Right ventricle myocardium superior (tissue), 1 donor: Measurements from ENCODE around the gene DSCAML1. TPM values are rescaled to one million over a fixed set of nuclear protein-coding genes. Genes with fewer than 3 reads are reported as not detected.

Source experiments
- ATAC-seq: fragments of 200-7000 bp; cut with Tn5 transposase; one replicate; pipeline ENCODE4 v1.9.1; 2020; ENCODE audit warnings: mild to moderate bottlenecking; ENCODE audit not compliant: poor library complexity
- DNase-seq: peaks from one replicate; pipeline ENCODE4 v3.0.0-alpha.2; 2020
- intact Hi-C: fragments of 100-400 bp; cut with DNase I; formaldehyde crosslinking; loops from one replicate; pipeline ENCODE4 v1.11.2; 2022
- total RNA-seq: library from RNA; stranded (reverse); fragmentation: NEBNext Ultra II Directional; extraction: Animal tissue kit (Norgen Biotek cat#: 25700); gene quantifications from one replicate; pipeline ENCODE4 v1.2.1, GENCODE V29; 2021
- donor health status: DM: no; HTN: yes; CAD: no; lungs with severe emphysema.

The DSCAML1 gene
- total RNA-seq, 1 donor from 2014 or later, result 0.83 TPM

GRCh38 chr11:117489999-117490679 is 306.9 kb downstream of the DSCAML1 start:
- ATAC-seq (no peak), DNase-seq (no peak)
- intact Hi-C loops, result no loop called here

GRCh38 chr11:117488996-117489952 is 307.7 kb downstream of the DSCAML1 start:
- no peak for ATAC-seq
- intact Hi-C loops, result no loop called here
- DNase-seq, result no peak

GRCh38 chr11:117486059-117486458 is 311.0 kb downstream of the DSCAML1 start:
- DNase-seq, result no peak
- ATAC-seq, result no peak
- intact Hi-C loops, result no loop called here

GRCh38 chr11:117484156-117484555 is 312.9 kb downstream of the DSCAML1 start:
- DNase-seq, result no peak
- intact Hi-C loops, result no loop called here
- no peak for ATAC-seq

GRCh38 chr11:117483372-117483771 is 313.6 kb downstream of the DSCAML1 start:
- intact Hi-C loops, result no loop called here
- no peak for ATAC-seq
- DNase-seq, result no peak

GRCh38 chr11:117482881-117483280 is 314.1 kb downstream of the DSCAML1 start:
- ATAC-seq, result no peak
- intact Hi-C loops, result no loop called here

GRCh38 chr11:117481885-117482284 is 315.1 kb downstream of the DSCAML1 start:
- intact Hi-C loops, result no loop called here
- no peak for ATAC-seq
- DNase-seq, result no peak

More at GRCh38 chr11:117482881-117483280, 314.1 kb downstream of the DSCAML1 start:
- DNase-seq, result no peak

GRCh38 chr11:117481036-117481435 is 316.0 kb downstream of the DSCAML1 start:
- no peak for ATAC-seq
- no peak for DNase-seq
- intact Hi-C loops, result no loop called here

- intact Hi-C loops, result no loop called here
- no peak for ATAC-seq
Observed at GRCh38 chr11:117480221-117480620, 316.8 kb downstream of the DSCAML1 start.

GRCh38 chr11:117479372-117479771 is 317.6 kb downstream of the DSCAML1 start:
- intact Hi-C loops, result no loop called here
- DNase-seq, result no peak
- ATAC-seq, result no peak

More at GRCh38 chr11:117480221-117480620, 316.8 kb downstream of the DSCAML1 start:
- no peak for DNase-seq

- ATAC-seq (no peak), DNase-seq (no peak)
- intact Hi-C loops, result no loop called here
Observed at GRCh38 chr11:117478926-117479325, 318.1 kb downstream of the DSCAML1 start.

- DNase-seq, result no peak
- ATAC-seq, result no peak
- intact Hi-C loops, result no loop called here
Observed at GRCh38 chr11:117478126-117478860, 318.7 kb downstream of the DSCAML1 start.

- intact Hi-C loops, result no loop called here
- no peak for ATAC-seq
- DNase-seq, result no peak
Observed at GRCh38 chr11:117477721-117478120, 319.3 kb downstream of the DSCAML1 start.

GRCh38 chr11:117476531-117477142 is 320.4 kb downstream of the DSCAML1 start:
- no peak for ATAC-seq
- intact Hi-C loops, result no loop called here

GRCh38 chr11:117475716-117476530 is 321.1 kb downstream of the DSCAML1 start:
- intact Hi-C loops, result no loop called here
- DNase-seq (no peak), ATAC-seq (no peak)

More at GRCh38 chr11:117476531-117477142, 320.4 kb downstream of the DSCAML1 start:
- no peak for DNase-seq

GRCh38 chr11:117473481-117474091 is 323.4 kb downstream of the DSCAML1 start:
- ATAC-seq (no peak), DNase-seq (no peak)
- intact Hi-C loops, result no loop called here

GRCh38 chr11:117471776-117472175 is 325.2 kb downstream of the DSCAML1 start:
- DNase-seq (no peak), ATAC-seq (no peak)
- intact Hi-C loops, result no loop called here
